ENCODE results near the gene TAP1.

The TAP1 gene

GRCh38 chr6:32837651-32838113 lies 15.8 kb downstream of the TAP1 start:
- no peak for TF ChIP-seq ZNF274 (IDR thresholded peaks at IDR 0.05; ENCODE audit: low read depth, low read length)
- no peak for TF ChIP-seq YY1 (IDR thresholded peaks at IDR 0.05; ENCODE audit: insufficient read depth, insufficient read length)
- TF ChIP-seq SUZ12 (IDR thresholded peaks at IDR 0.05; ENCODE audit: extremely low read depth, insufficient read depth, insufficient read length) = no peak
- peak overlapping the region; percentile 57 for H3K4me3 ChIP-seq (ENCODE audit: insufficient read length, low read depth)
- H3K36me3 ChIP-seq (ENCODE audit: insufficient read depth, insufficient read length, low read length) = no peaks in the 10 kb centered on the region
- peaks cover 3% of the 10 kb centered on the region for H3K4me1 ChIP-seq (ENCODE audit: insufficient read depth, insufficient read length)
- H3K27me3 ChIP-seq (ENCODE audit: insufficient read depth, insufficient read length) = peaks cover 28% of the 10 kb centered on the region
- DNase-seq (ENCODE audit: low read depth, low spot score) = no peak
- H3K9ac ChIP-seq (ENCODE audit: insufficient read length, low read depth) = peak overlapping the region; percentile 56
- no peaks in the 10 kb centered on the region; the same call in 1 of the 2 replicates for H3K9me3 ChIP-seq (ENCODE audit: insufficient read depth, low read length)

GRCh38 chr6:32836873-32837272 lies 16.6 kb downstream of the TAP1 start:
- DNase-seq (ENCODE audit: low read depth, low spot score) = no peak
- H3K4me3 ChIP-seq (ENCODE audit: insufficient read length, low read depth) = no peak overlapping the region
- H3K4me1 ChIP-seq (ENCODE audit: insufficient read depth, insufficient read length) = peaks cover 3% of the 10 kb centered on the region
- TF ChIP-seq ZNF274 (IDR thresholded peaks at IDR 0.05; ENCODE audit: low read depth, low read length) = no peak
- no peak for TF ChIP-seq YY1 (IDR thresholded peaks at IDR 0.05; ENCODE audit: insufficient read depth, insufficient read length)
- no peak for TF ChIP-seq SUZ12 (IDR thresholded peaks at IDR 0.05; ENCODE audit: extremely low read depth, insufficient read depth, insufficient read length)
- H3K9ac ChIP-seq (ENCODE audit: insufficient read length, low read depth) = no peak overlapping the region
- peaks cover 20% of the 10 kb centered on the region for H3K27me3 ChIP-seq (ENCODE audit: insufficient read depth, insufficient read length)
- H3K9me3 ChIP-seq (ENCODE audit: insufficient read depth, low read length) = no peaks in the 10 kb centered on the region
- H3K36me3 ChIP-seq (ENCODE audit: insufficient read depth, insufficient read length, low read length) = peaks cover 5% of the 10 kb centered on the region

- H3K9ac ChIP-seq (ENCODE audit: insufficient read length, low read depth) = no peak overlapping the region
- no peak for DNase-seq (ENCODE audit: low read depth, low spot score)
- H3K27me3 ChIP-seq (ENCODE audit: insufficient read depth, insufficient read length) = peaks cover 7% of the 10 kb centered on the region
- TF ChIP-seq ZNF274 (IDR thresholded peaks at IDR 0.05; ENCODE audit: low read depth, low read length) = no peak
- no peak for TF ChIP-seq YY1 (IDR thresholded peaks at IDR 0.05; ENCODE audit: insufficient read depth, insufficient read length)
- TF ChIP-seq SUZ12 (IDR thresholded peaks at IDR 0.05; ENCODE audit: extremely low read depth, insufficient read depth, insufficient read length) = no peak
- no peaks in the 10 kb centered on the region for H3K9me3 ChIP-seq (ENCODE audit: insufficient read depth, low read length)
- H3K4me1 ChIP-seq (ENCODE audit: insufficient read depth, insufficient read length) = peaks cover 3% of the 10 kb centered on the region
- no peak overlapping the region for H3K4me3 ChIP-seq (ENCODE audit: insufficient read length, low read depth)
- peaks cover 8% of the 10 kb centered on the region for H3K36me3 ChIP-seq (ENCODE audit: insufficient read depth, insufficient read length, low read length)
Measured at GRCh38 chr6:32835167-32835893, 18.2 kb downstream of the TAP1 start.

GRCh38 chr6:32833664-32834063 lies 19.8 kb downstream of the TAP1 start:
- Histone ChIP-seq H3K4me3 (ENCODE audit: insufficient read length, low read depth) (no peak overlapping the region), H3K36me3 (ENCODE audit: insufficient read depth, insufficient read length, low read length) (peaks cover 20% of the 10 kb centered on the region), H3K27me3 (ENCODE audit: insufficient read depth, insufficient read length) (peaks cover 3% of the 10 kb centered on the region), H3K9me3 (ENCODE audit: insufficient read depth, low read length) (no peaks in the 10 kb centered on the region), H3K9ac (ENCODE audit: insufficient read length, low read depth) (no peak overlapping the region), H3K4me1 (ENCODE audit: insufficient read depth, insufficient read length) (peaks cover 3% of the 10 kb centered on the region)
- no peak for TF ChIP-seq SUZ12 (IDR thresholded peaks at IDR 0.05; ENCODE audit: extremely low read depth, insufficient read depth, insufficient read length)
- TF ChIP-seq ZNF274 (IDR thresholded peaks at IDR 0.05; ENCODE audit: low read depth, low read length) = no peak
- TF ChIP-seq YY1 (IDR thresholded peaks at IDR 0.05; ENCODE audit: insufficient read depth, insufficient read length) = no peak
- no peak for DNase-seq (ENCODE audit: low read depth, low spot score)

GRCh38 chr6:32832535-32832934 lies 21.0 kb downstream of the TAP1 start:
- Histone ChIP-seq H3K4me3 (ENCODE audit: insufficient read length, low read depth) (no peak overlapping the region), H3K9me3 (ENCODE audit: insufficient read depth, low read length) (no peaks in the 10 kb centered on the region), H3K36me3 (ENCODE audit: insufficient read depth, insufficient read length, low read length) (peaks cover 21% of the 10 kb centered on the region), H3K9ac (ENCODE audit: insufficient read length, low read depth) (no peak overlapping the region), H3K27me3 (ENCODE audit: insufficient read depth, insufficient read length) (peaks cover 3% of the 10 kb centered on the region), H3K4me1 (ENCODE audit: insufficient read depth, insufficient read length) (peaks cover under 1% of the 10 kb centered on the region)
- no peak for TF ChIP-seq YY1 (IDR thresholded peaks at IDR 0.05; ENCODE audit: insufficient read depth, insufficient read length)
- TF ChIP-seq ZNF274 (IDR thresholded peaks at IDR 0.05; ENCODE audit: low read depth, low read length) = no peak
- no peak for TF ChIP-seq SUZ12 (IDR thresholded peaks at IDR 0.05; ENCODE audit: extremely low read depth, insufficient read depth, insufficient read length)
- DNase-seq (ENCODE audit: low read depth, low spot score) = no peak

- no peaks in the 10 kb centered on the region for H3K9me3 ChIP-seq (ENCODE audit: insufficient read depth, low read length)
- H3K36me3 ChIP-seq (ENCODE audit: insufficient read depth, insufficient read length, low read length) = peaks cover 21% of the 10 kb centered on the region
- H3K27me3 ChIP-seq (ENCODE audit: insufficient read depth, insufficient read length) = no peaks in the 10 kb centered on the region
- no peak for TF ChIP-seq ZNF274 (IDR thresholded peaks at IDR 0.05; ENCODE audit: low read depth, low read length)
- no peak for TF ChIP-seq SUZ12 (IDR thresholded peaks at IDR 0.05; ENCODE audit: extremely low read depth, insufficient read depth, insufficient read length)
- TF ChIP-seq YY1 (IDR thresholded peaks at IDR 0.05; ENCODE audit: insufficient read depth, insufficient read length) = no peak
- H3K4me1 ChIP-seq (ENCODE audit: insufficient read depth, insufficient read length) = no peaks in the 10 kb centered on the region
- no peak for DNase-seq (ENCODE audit: low read depth, low spot score)
- H3K4me3 ChIP-seq (ENCODE audit: insufficient read length, low read depth) = no peak overlapping the region
- no peak overlapping the region for H3K9ac ChIP-seq (ENCODE audit: insufficient read length, low read depth)
Measured at GRCh38 chr6:32830936-32831335, 22.6 kb downstream of the TAP1 start.

GRCh38 chr6:32830017-32830416 lies 23.5 kb downstream of the TAP1 start:
- no peak for DNase-seq (ENCODE audit: low read depth, low spot score)
- Histone ChIP-seq H3K27me3 (ENCODE audit: insufficient read depth, insufficient read length) (no peaks in the 10 kb centered on the region), H3K9ac (ENCODE audit: insufficient read length, low read depth) (no peak overlapping the region), H3K36me3 (ENCODE audit: insufficient read depth, insufficient read length, low read length) (peaks cover 21% of the 10 kb centered on the region), H3K4me3 (ENCODE audit: insufficient read length, low read depth) (no peak overlapping the region), H3K4me1 (ENCODE audit: insufficient read depth, insufficient read length) (no peaks in the 10 kb centered on the region), H3K9me3 (ENCODE audit: insufficient read depth, low read length) (no peaks in the 10 kb centered on the region)
- no peak for TF ChIP-seq ZNF274 (IDR thresholded peaks at IDR 0.05; ENCODE audit: low read depth, low read length)
- TF ChIP-seq YY1 (IDR thresholded peaks at IDR 0.05; ENCODE audit: insufficient read depth, insufficient read length) = no peak
- no peak for TF ChIP-seq SUZ12 (IDR thresholded peaks at IDR 0.05; ENCODE audit: extremely low read depth, insufficient read depth, insufficient read length)
